VCaP (cell line): ENCODE measurements around the gene PHLDB3.

Experiments
- H3K27ac ChIP-seq: fragments of 450-650 bp; 2 replicates; pipeline ENCODE4 v1.5.1; 2017
- CTCF ChIP-seq: fragments of 450-650 bp; conservative IDR thresholded peaks from 2 replicates; pipeline ENCODE4 v1.5.1; 2017; ENCODE audit warnings: mild to moderate bottlenecking, moderate library complexity

PHLDB3 gene

GRCh38 chr19:43501661-43502418, 2.7 kb downstream of the PHLDB3 start:
- H3K27ac ChIP-seq = no peak overlapping the region
- no peak for TF ChIP-seq CTCF

DNA sequence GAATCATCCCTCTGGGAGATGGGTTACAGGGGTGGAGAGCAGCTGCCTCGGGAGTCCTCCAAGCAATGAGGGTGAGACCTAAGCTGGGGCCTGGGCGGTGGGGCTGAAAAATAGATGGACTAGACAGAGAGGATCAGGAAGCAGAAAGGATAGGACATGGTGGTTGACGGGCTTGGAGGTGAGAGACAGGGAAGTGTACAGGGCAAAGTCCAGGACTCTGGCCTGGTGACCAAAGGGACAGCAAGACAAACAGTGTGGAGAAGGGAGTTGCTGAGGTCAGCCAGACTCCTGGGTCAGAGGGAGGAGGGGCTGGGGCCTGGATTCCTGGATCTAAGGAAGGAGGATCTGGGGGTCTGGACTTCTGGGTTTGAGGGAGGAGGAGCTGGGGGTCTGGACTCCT, 5.5 kb downstream of the PHLDB3 start:
- no peak overlapping the region for H3K27ac ChIP-seq
- no peak for TF ChIP-seq CTCF

DNA sequence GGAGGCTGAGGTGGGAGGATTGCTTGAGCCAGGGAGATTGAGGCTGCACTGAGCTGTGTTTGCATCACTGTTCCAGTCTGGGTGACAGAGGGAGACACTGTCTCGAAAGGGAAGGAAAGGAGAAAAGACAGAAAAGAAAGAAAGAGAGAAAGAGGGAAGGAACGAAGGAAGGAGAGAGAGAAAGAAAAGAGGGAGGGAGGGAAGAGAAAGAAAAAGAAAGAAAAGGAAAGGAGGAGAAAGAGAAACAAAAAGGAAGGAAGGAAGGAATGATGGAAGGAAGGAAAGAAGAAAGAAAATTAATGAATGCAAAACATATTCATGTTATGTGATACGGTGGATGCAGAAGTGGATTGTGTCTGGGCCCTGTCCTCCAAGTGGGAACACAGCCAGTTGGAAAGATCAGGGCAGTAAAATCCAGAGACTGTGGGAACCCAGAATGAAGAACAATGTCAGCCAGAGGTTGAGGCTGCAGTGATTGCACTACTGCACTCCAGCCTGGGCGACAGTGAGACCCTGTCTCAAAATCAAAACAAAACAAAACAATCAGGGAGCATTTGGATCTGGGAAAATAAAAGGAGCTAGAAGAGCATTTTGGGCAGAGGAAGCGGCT, 6.2 kb downstream of the PHLDB3 start:
- no peak overlapping the region for H3K27ac ChIP-seq
- no peak for TF ChIP-seq CTCF

DNA sequence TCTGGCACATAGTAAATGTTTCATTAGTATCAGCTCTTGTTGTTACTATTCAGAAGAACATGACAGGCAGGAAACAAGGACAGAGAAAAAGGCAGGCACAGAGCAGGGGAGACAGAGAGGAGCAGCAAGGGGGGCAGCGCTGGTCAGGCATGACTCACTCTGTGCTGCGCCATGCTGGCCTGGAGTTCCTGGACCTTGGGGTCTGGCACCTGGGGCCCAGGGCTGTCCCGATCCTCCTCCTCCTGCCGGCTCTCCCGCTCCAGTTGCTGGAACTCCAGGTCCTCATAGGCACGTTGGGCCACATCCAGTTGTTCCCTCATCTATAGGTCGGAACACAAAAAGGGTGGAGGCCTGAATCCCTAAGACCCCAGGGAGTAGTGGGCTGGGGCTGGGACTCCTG, 7.6 kb downstream of the PHLDB3 start:
- no peak overlapping the region for H3K27ac ChIP-seq
- no peak for TF ChIP-seq CTCF

- no peak for TF ChIP-seq CTCF
- H3K27ac ChIP-seq = no peak overlapping the region
Measured at GRCh38 chr19:43495082-43495481, 9.5 kb downstream of the PHLDB3 start.

DNA sequence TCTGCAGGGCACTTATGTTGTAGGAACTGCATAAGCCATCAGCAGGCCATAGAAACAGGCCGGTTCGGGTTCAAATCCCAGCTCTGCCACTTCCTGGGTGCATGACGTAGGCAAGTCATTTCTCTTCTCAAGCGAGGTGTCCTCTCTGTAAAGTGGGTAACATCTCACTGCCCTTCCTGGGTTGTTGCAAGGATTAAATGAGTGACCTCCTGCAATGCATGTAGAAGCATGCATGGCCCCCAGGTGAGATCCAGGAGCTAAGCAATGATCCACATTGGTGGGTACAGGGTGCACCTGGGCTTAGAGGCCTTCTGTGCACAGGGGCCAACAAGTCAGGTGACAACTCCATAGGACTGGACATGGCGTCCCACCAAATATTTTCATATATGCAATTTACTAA, 13.8 kb downstream of the PHLDB3 start:
- H3K27ac ChIP-seq = no peak overlapping the region
- TF ChIP-seq CTCF = no peak

- no peak overlapping the region for H3K27ac ChIP-seq
- TF ChIP-seq CTCF = no peak
Measured at GRCh38 chr19:43489979-43490599, 14.5 kb downstream of the PHLDB3 start.
